Measurements from ENCODE around the gene ANXA6.

The ANXA6 gene

GRCh38 chr5:151153766-151154272 lies 3.8 kb downstream of the ANXA6 start:
- DNase-seq (ENCODE audit: low read depth in 2 of 2), result peak in 1 of 2 donors; percentile 50

DNA sequence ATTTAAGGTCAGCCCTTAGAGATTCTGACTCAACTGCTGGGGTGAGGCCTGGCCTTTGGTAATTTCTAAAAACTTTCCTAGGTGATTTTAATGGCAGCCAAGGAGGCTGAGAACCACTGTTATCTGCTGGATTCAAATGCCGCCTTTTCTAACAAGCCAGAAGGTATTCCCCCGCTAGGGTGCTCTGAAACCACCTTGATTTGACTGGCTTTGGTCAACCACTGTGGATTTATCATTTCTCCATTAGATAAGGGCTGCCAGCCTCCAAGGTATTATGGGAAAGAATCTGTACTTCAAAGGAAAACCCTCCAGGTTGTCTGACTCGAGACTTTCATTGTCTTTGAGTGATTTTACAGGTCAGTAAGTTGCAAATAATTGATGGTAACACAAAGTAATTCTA lies 4.3 kb downstream of the ANXA6 start:
- no peak for DNase-seq (ENCODE audit: low read depth in 2 of 2)

- DNase-seq (ENCODE audit: low read depth in 2 of 2), result no peak
Observed at GRCh38 chr5:151151793-151152192, 5.8 kb downstream of the ANXA6 start.

DNA sequence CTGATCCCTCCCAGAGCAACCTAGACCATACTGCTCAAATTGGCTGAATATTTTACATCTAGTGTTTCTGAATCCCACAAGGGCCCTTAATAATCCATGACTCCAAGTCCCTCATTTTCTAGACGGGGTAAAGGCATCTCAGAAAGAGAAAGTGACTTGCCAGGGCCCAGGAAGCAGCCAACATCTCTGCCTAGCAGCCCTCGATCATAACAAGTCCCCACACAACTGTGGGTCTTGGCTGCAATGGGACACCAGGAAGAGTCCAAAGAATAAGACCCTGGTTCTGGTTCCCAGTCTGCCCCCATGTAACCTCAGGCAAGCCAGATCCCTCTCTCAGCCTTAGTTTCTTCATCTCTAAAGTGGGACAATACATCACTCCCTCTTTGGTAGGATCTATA lies 6.3 kb downstream of the ANXA6 start:
- no peak for DNase-seq (ENCODE audit: low read depth in 2 of 2)

DNA sequence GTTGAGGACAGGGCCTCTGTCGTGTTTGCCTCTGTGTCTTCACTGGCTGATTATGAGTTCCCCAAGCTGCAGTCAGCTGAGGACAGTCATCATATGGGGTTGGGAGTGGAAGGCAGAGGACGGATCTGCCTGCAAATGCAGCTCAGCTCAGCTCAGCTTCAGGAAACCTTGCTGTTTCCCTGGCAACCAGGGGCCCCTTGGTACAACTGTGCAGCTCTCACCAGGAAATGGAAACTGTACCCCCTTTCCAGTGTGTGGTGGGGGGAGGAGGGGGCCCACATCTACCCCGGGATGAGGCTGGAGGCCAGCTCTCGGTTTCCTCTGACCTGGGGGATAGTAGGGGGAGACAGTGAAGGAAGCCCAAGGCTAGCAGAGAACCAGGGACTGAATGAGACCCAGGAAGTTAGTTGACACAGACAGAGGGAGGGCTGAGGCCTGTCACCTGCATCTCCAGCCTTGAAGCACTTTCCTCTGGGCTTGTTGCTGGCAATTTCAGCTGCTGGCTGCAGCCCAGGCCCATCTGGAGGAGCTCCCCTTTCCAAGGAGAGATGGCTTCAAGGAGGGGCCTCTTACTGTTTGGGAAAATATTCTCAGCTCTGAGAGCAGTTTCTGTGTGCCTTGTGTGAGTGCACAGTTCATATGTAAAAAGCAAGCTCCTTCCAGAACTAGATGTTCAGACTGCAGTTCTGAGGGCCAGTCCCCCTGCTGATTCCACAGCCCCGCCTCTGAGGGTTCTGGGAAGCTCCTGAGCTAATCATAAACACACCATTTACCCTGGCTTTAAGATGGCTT lies 6.9 kb downstream of the ANXA6 start:
- DNase-seq (ENCODE audit: low read depth in 2 of 2), result peak; percentile 46 to 49

DNA sequence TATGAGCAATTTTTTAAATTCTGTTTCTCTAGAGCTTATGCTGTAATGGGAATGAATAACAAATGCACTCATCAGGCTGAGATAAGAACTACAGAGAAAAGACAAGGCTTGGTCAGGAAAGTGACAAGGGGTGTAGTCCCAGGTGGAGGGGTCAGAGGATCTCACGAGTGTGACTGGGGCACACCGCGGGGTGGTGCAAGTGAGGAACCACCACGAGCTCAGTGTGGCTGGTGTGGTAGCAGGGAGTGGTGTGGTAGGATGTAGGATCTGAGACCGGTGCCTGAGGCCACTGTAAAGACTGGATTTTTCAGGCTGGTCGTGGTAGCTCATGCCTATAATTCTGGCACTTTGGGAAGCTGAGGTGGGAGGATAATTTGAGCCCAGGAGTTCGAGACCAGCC lies 9.0 kb downstream of the ANXA6 start:
- DNase-seq (ENCODE audit: low read depth in 2 of 2), result no peak

- no peak for DNase-seq (ENCODE audit: low read depth in 2 of 2)
Observed at GRCh38 chr5:151147033-151147432, 10.5 kb downstream of the ANXA6 start.

DNA sequence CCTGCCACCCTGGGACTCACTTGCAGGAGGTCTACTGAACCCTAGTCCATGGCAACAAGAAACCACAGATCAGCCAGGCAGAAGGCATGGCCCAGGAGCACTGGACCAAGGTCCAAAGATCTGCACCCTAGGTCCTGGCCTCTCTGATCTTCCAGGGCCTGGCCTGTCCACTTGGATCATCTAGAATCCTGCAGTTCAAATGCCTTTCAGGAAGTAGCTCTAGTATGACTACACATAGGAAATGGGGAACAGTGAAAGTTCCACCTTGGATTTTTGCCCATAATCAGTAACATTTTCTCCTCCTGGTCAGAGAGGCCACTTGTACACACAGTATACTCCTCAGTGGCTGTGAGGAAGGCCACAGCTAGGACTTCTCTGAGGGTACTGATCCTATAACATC lies 11.5 kb downstream of the ANXA6 start:
- no peak for DNase-seq (ENCODE audit: low read depth in 2 of 2)

- no peak for DNase-seq (ENCODE audit: low read depth in 2 of 2)
Observed at GRCh38 chr5:151144922-151145321, 12.7 kb downstream of the ANXA6 start.

DNA sequence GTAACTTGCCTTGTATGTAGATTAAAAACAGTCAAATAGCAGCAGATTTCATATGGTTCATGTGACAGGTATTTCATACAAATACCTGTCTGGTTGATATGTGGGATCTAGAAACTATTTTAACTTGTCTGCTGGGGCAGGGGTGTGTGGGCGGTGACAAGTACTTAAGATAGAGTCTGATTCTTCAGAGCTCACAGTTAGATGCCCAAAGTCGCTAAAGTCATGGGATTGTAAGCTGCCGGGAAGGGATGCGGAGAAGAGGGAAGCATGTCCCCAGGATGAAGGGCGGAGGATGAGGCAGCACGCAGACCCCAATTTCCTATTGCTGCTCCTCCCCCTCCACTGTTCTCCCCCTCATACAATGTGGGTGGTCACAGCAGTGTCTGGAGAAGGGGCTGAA lies 13.3 kb downstream of the ANXA6 start:
- no peak for DNase-seq (ENCODE audit: low read depth in 2 of 2)

- no peak for DNase-seq (ENCODE audit: low read depth in 2 of 2)
Observed at GRCh38 chr5:151143645-151144044, 13.9 kb downstream of the ANXA6 start.

DNA sequence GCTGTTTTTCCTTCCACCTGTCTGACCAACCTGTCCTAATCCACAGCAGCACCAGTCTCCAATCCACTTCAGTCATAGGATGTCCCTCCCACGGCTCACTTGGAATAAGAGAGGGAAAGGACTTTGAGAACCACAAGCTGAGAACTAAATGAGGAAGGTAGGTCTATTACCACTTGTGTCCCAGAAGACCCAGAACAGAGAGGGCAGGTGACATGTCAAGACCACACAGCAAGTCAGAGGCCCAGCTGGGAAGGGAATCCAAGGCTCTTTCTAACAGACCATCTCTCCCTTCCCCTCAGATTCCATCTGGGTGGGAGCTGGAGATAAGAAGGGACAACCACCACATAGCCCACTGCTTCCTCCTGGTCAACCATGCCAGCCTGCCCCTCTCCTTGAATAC lies 14.6 kb downstream of the ANXA6 start:
- no peak for DNase-seq (ENCODE audit: low read depth in 2 of 2)

- DNase-seq (ENCODE audit: low read depth in 2 of 2), result peak; percentile 38 to 50
Observed at GRCh38 chr5:151141535-151141934, 16.0 kb downstream of the ANXA6 start.

GRCh38 chr5:151140686-151141459 lies 16.7 kb downstream of the ANXA6 start:
- no peak for DNase-seq (ENCODE audit: low read depth in 2 of 2)

- no peak for DNase-seq (ENCODE audit: low read depth in 2 of 2)
Observed at GRCh38 chr5:151139646-151140045, 17.9 kb downstream of the ANXA6 start.

DNA sequence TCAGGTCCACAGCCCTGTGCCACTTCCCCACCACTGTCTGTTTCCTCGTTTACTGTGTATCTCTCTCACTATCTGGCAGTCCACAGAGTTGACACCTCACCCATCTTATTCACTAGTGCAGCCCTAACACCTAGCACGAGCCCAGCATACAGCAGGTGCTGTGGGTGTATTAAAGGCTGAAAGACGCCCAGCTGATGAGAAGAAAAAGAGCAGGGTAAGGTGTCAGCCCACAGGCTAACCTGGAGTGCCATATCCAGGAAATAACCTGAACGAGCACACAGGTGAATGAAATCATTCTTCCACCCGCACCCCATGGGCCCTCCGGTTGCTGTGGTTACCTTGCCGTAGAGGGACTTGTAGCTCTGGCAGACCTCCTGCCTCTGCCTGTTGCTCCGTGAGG lies 18.6 kb downstream of the ANXA6 start:
- DNase-seq (ENCODE audit: low read depth in 2 of 2), result no peak

GRCh38 chr5:151138114-151138513 lies 19.5 kb downstream of the ANXA6 start:
- no peak for DNase-seq (ENCODE audit: low read depth in 2 of 2)

DNA sequence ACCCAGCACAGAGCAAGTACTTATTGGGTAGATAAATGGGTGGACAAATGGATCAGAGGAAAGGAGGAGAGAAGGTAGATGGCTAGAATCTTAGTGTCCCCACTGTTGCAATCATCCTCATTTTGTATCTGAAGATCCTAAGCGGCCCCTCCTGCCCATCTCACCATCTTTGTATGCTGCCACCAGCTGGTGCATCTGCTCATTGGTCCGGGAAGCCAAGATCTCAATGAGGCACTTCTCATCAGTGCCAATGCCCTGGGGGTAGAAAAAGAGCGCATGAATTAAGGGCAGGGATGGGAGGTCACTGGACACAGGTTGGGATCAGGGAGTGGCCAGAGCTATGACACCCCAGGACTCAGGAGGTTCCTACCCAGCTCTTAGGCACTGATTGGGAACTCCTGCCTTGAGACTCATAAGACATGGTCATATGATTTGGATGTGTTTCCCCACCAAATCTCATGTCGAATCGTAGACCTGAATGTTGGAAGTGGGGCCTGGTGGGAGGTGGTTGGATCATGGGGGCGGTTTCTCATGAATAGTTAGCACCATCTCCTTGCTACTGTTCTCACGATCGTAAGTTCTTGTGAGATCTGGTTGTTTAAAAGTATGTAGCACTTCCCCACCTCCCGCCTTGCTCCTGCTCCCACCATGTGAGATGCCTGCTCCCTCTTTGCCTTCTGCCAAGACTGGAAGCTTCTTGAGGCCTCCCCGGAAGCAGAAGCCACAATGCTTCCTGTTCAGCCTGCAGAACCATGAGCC lies 20.3 kb downstream of the ANXA6 start:
- DNase-seq (ENCODE audit: low read depth in 2 of 2), result no peak

- no peak for DNase-seq (ENCODE audit: low read depth in 2 of 2)
Observed at GRCh38 chr5:151134228-151134627, 23.4 kb downstream of the ANXA6 start.

- DNase-seq (ENCODE audit: low read depth in 2 of 2), result no peak
Observed at GRCh38 chr5:151132963-151133362, 24.6 kb downstream of the ANXA6 start.

DNA sequence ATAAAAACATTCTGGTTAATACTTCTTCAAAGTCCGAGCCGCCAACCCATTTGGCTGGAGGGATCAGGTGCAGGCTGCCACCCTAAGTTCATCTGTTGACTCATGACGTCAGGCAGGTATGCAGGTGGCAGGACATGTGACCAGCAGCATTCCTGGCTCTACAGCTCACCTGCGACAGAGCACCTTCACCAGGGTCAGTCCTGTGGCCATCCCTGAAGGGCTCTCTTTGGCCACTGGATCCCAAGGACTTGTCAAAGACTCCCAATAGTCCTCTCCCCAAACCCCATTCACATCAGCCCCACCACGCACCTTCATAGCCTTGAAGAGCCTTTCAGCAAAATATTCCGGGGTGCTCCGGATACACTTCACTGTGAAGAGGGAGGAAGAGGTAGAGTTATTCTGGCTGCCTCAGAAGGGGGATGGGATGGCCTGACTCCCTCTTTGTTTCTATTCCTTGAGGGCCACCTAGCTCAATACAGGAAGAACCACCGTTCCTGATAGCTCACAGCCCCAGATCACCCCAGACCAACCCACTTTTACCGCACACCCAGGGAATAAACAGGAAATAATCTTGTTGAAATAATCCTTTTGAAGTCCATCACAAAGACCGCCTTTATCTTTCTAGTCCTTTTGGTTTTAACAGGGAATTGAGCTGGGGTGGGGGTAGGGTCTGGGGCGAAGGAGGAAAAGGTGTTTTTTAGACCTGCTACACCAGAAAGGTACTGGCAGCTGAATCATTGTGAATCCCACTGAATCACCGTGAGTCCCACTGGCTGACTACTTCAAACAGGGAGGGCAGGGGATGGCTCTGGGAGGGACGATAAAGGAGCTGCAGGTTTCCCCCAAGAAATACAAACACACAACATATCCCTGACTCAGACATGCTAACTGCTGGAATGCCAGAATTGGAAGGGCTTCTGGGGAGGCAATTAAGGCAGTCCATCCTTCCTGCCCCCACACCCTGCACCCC lies 26.4 kb downstream of the ANXA6 start:
- DNase-seq (ENCODE audit: low read depth in 2 of 2), result no peak
